ENCODE data around the gene DLG1. TPM values are rescaled to one million over a fixed set of nuclear protein-coding genes. Genes with fewer than 3 reads are reported as not detected.

The DLG1 gene
- total and polyA plus RNA-seq, 7 experiments from 2014 or later, result 27.9 to 96.5 (median 85.9) TPM

- Histone ChIP-seq H3K9me3 (ENCODE audit: control insufficient read depth in 2 of 3, low read length in 3 of 3) (no peaks in the 10 kb centered on the region), H3K4me1 (ENCODE audit: control insufficient read depth in 2 of 2, insufficient read depth in 2 of 2, low read length in 2 of 2) (peaks cover 0 to 12% of the 10 kb centered on the region in 2 donors), H3K4me3 (ENCODE audit: low read length) (no peak overlapping the region), H3K27me3 (ENCODE audit: control insufficient read depth in 2 of 2, insufficient read depth in 2 of 2, low read length in 2 of 2) (no peaks in the 10 kb centered on the region), H3K27ac (ENCODE audit: low read depth, low read length) (no peak overlapping the region), H3K36me3 (ENCODE audit: control insufficient read depth in 2 of 3, insufficient read depth in 3 of 3, low read length in 3 of 3) (no peaks in the 10 kb centered on the region)
- ATAC-seq (no peak), DNase-seq (no peak)
- Mint-ChIP-seq H3K4me1 (peaks cover 0 to 31% (median 9%) of the 10 kb centered on the region in 7 donors), H3K27ac (peak overlapping the region in 2 of 9 donors; percentile 35 to 44), H3K27me3 (peaks cover 0 to 23% (median 6%) of the 10 kb centered on the region in 5 donors), H3K9me3 (no peaks in the 10 kb centered on the region), H3K36me3 (peaks cover 0 to 2% (median 0%) of the 10 kb centered on the region in 5 donors), H3K4me3 (no peak overlapping the region)
- intact Hi-C loops (cut with micrococcal nuclease), result no loop called here
- ChIA-PET POLR2A (no interaction called here), CTCF (interaction anchor here (0.5 kb wide), 1 partner anchor 57 kb away, joined by 3 read pairs; no protein-coding TSS in a partner anchor)
Observed at GRCh38 chr3:197306374-197307086, 8.1 kb upstream of the DLG1 start.

GRCh38 chr3:197305854-197306253, 7.4 kb upstream of the DLG1 start:
- ChIA-PET CTCF (no interaction called here), POLR2A (no interaction called here)
- no peaks in the 10 kb centered on the region for H3K27me3 ChIP-seq (ENCODE audit: control insufficient read depth in 2 of 2, insufficient read depth in 2 of 2, low read length in 2 of 2)
- intact Hi-C loops (cut with micrococcal nuclease), result no loop called here
- Mint-ChIP-seq H3K27ac (peak overlapping the region in 2 of 9 donors; percentile 35 to 44), H3K36me3 (peaks cover 0 to 4% (median 0%) of the 10 kb centered on the region in 5 donors), H3K4me1 (peaks cover 0 to 31% (median 9%) of the 10 kb centered on the region in 7 donors), H3K9me3 (no peaks in the 10 kb centered on the region), H3K27me3 (peaks cover 0 to 28% (median 9%) of the 10 kb centered on the region in 5 donors), H3K4me3 (no peak overlapping the region)
- H3K36me3 ChIP-seq (ENCODE audit: control insufficient read depth in 2 of 3, insufficient read depth in 3 of 3, low read length in 3 of 3), result no peaks in the 10 kb centered on the region
- no peak overlapping the region for H3K4me3 ChIP-seq (ENCODE audit: low read length)
- H3K9me3 ChIP-seq (ENCODE audit: control insufficient read depth in 2 of 3, low read length in 3 of 3), result no peaks in the 10 kb centered on the region
- peaks cover 0 to 12% of the 10 kb centered on the region in 2 donors for H3K4me1 ChIP-seq (ENCODE audit: control insufficient read depth in 2 of 2, insufficient read depth in 2 of 2, low read length in 2 of 2)
- H3K27ac ChIP-seq (ENCODE audit: low read depth, low read length), result no peak overlapping the region
- DNase-seq (peak in 2 of 9 donors; percentile 14 to 37), ATAC-seq (peak; percentile 67)

GRCh38 chr3:197303452-197303851, 5.0 kb upstream of the DLG1 start:
- ATAC-seq (no peak), DNase-seq (no peak)
- H3K36me3 ChIP-seq (ENCODE audit: control insufficient read depth in 2 of 3, insufficient read depth in 3 of 3, low read length in 3 of 3), result no peaks in the 10 kb centered on the region
- Mint-ChIP-seq H3K9me3 (no peaks in the 10 kb centered on the region), H3K4me1 (peaks cover 0 to 25% (median 10%) of the 10 kb centered on the region in 7 donors), H3K4me3 (no peak overlapping the region), H3K36me3 (peaks cover 0 to 4% (median 0%) of the 10 kb centered on the region in 5 donors), H3K27ac (no peak overlapping the region), H3K27me3 (peaks cover 0 to 46% (median 11%) of the 10 kb centered on the region in 5 donors)
- H3K27me3 ChIP-seq (ENCODE audit: control insufficient read depth in 2 of 2, insufficient read depth in 2 of 2, low read length in 2 of 2), result no peaks in the 10 kb centered on the region
- no peaks in the 10 kb centered on the region for H3K9me3 ChIP-seq (ENCODE audit: control insufficient read depth in 2 of 3, low read length in 3 of 3)
- H3K4me3 ChIP-seq (ENCODE audit: low read length), result no peak overlapping the region
- intact Hi-C loops (cut with micrococcal nuclease), result no loop called here
- peaks cover 7 to 12% of the 10 kb centered on the region in 2 donors for H3K4me1 ChIP-seq (ENCODE audit: control insufficient read depth in 2 of 2, insufficient read depth in 2 of 2, low read length in 2 of 2)
- no peak overlapping the region for H3K27ac ChIP-seq (ENCODE audit: low read depth, low read length)
- CTCF ChIA-PET, result interaction anchor here (0.5 kb wide), 1 partner anchor 427 kb away, joined by 3 read pairs; no protein-coding TSS in a partner anchor
- POLR2A ChIA-PET, result no interaction called here

- CTCF ChIA-PET, result interaction anchor here (0.5 kb wide), 1 partner anchor 427 kb away, joined by 3 read pairs; no protein-coding TSS in a partner anchor
- Mint-ChIP-seq H3K4me3 (no peak overlapping the region), H3K9me3 (no peaks in the 10 kb centered on the region), H3K27me3 (peaks cover 0 to 46% (median 11%) of the 10 kb centered on the region in 5 donors), H3K27ac (no peak overlapping the region), H3K36me3 (peaks cover 0 to 4% (median 0%) of the 10 kb centered on the region in 5 donors), H3K4me1 (peaks cover 0 to 23% (median 10%) of the 10 kb centered on the region in 7 donors)
- no peak for ATAC-seq
- POLR2A ChIA-PET, result no interaction called here
- H3K27ac ChIP-seq (ENCODE audit: low read depth, low read length), result no peak overlapping the region
- peaks cover 0 to 4% (median 0%) of the 10 kb centered on the region in 3 experiments for H3K36me3 ChIP-seq (ENCODE audit: control insufficient read depth in 2 of 3, insufficient read depth in 3 of 3, low read length in 3 of 3)
- intact Hi-C loops (cut with micrococcal nuclease), result no loop called here
- no peaks in the 10 kb centered on the region for H3K9me3 ChIP-seq (ENCODE audit: control insufficient read depth in 2 of 3, low read length in 3 of 3)
- no peak for DNase-seq
- H3K4me1 ChIP-seq (ENCODE audit: control insufficient read depth in 2 of 2, insufficient read depth in 2 of 2, low read length in 2 of 2), result peaks cover 7 to 12% of the 10 kb centered on the region in 2 donors
- no peaks in the 10 kb centered on the region for H3K27me3 ChIP-seq (ENCODE audit: control insufficient read depth in 2 of 2, insufficient read depth in 2 of 2, low read length in 2 of 2)
- no peak overlapping the region for H3K4me3 ChIP-seq (ENCODE audit: low read length)
Observed at GRCh38 chr3:197302696-197303341, 4.4 kb upstream of the DLG1 start.

- DNase-seq (no peak), ATAC-seq (no peak)
- Histone ChIP-seq H3K9me3 (ENCODE audit: control insufficient read depth in 2 of 3, low read length in 3 of 3) (no peaks in the 10 kb centered on the region), H3K27me3 (ENCODE audit: control insufficient read depth in 2 of 2, insufficient read depth in 2 of 2, low read length in 2 of 2) (no peaks in the 10 kb centered on the region), H3K4me3 (ENCODE audit: low read length) (no peak overlapping the region), H3K4me1 (ENCODE audit: control insufficient read depth in 2 of 2, insufficient read depth in 2 of 2, low read length in 2 of 2) (peaks cover 7 to 12% of the 10 kb centered on the region in 2 donors), H3K36me3 (ENCODE audit: control insufficient read depth in 2 of 3, insufficient read depth in 3 of 3, low read length in 3 of 3) (peaks cover 0 to 8% (median 0%) of the 10 kb centered on the region in 3 experiments), H3K27ac (ENCODE audit: low read depth, low read length) (no peak overlapping the region)
- Mint-ChIP-seq H3K4me3 (no peak overlapping the region), H3K27me3 (peaks cover 0 to 46% (median 11%) of the 10 kb centered on the region in 5 donors), H3K4me1 (peaks cover 0 to 24% (median 11%) of the 10 kb centered on the region in 7 donors), H3K36me3 (peaks cover 0 to 5% (median 0%) of the 10 kb centered on the region in 5 donors), H3K27ac (peak overlapping the region in 1 of 9 donors; percentile 38), H3K9me3 (no peaks in the 10 kb centered on the region)
- ChIA-PET POLR2A (no interaction called here), CTCF (no interaction called here)
- intact Hi-C loops (cut with micrococcal nuclease), result no loop called here
Observed at GRCh38 chr3:197302033-197302432, 3.6 kb upstream of the DLG1 start.

- peaks cover 0 to 10% (median 0%) of the 10 kb centered on the region in 5 donors for H3K36me3 Mint-ChIP-seq
- Histone ChIP-seq H3K27me3 (ENCODE audit: control insufficient read depth in 2 of 2, insufficient read depth in 2 of 2, low read length in 2 of 2) (no peaks in the 10 kb centered on the region), H3K4me1 (ENCODE audit: control insufficient read depth in 2 of 2, insufficient read depth in 2 of 2, low read length in 2 of 2) (peaks cover 7% of the 10 kb centered on the region in 2 donors), H3K36me3 (ENCODE audit: control insufficient read depth in 2 of 3, insufficient read depth in 3 of 3, low read length in 3 of 3) (peaks cover 0 to 8% (median 0%) of the 10 kb centered on the region in 3 experiments), H3K4me3 (ENCODE audit: low read length) (no peak overlapping the region), H3K27ac (ENCODE audit: low read depth, low read length) (no peak overlapping the region), H3K9me3 (ENCODE audit: control insufficient read depth in 2 of 3, low read length in 3 of 3) (no peaks in the 10 kb centered on the region)
- ChIA-PET CTCF (interaction anchor here (0.6 kb wide), 1 partner anchor 1059 kb away, joined by 3 read pairs; no protein-coding TSS in a partner anchor), POLR2A (no interaction called here)
- no peak overlapping the region for H3K27ac Mint-ChIP-seq
- ATAC-seq (no peak), DNase-seq (no peak)
- intact Hi-C loops (cut with micrococcal nuclease), result no loop called here
- H3K27me3 Mint-ChIP-seq, result peaks cover 0 to 46% (median 11%) of the 10 kb centered on the region in 5 donors
- no peaks in the 10 kb centered on the region for H3K9me3 Mint-ChIP-seq
- peaks cover 9 to 28% (median 21%) of the 10 kb centered on the region in 7 donors for H3K4me1 Mint-ChIP-seq
- peak overlapping the region in 4 of 10 donors; percentile 5 to 95 (median 29) for H3K4me3 Mint-ChIP-seq
Observed at GRCh38 chr3:197300361-197300760, 1.9 kb upstream of the DLG1 start.

All from naive thymus-derived CD4-positive, alpha-beta T cell (primary cell).